Activated CD4-positive, alpha-beta T cell treated with anti-CD3 and anti-CD28 coated beads for 1 hour (primary cell): ENCODE results near the gene HSD17B11.
"Not testable (repeated sequence)": the region's sequence is repeated elsewhere in the genome, so short reads cannot be mapped to it uniquely, and the experiment has no call there.

Experiments
- DNase-seq: peaks from one replicate; pipeline ENCODE4 v3.0.0-alpha.2; 2020

Gene HSD17B11

DNA sequence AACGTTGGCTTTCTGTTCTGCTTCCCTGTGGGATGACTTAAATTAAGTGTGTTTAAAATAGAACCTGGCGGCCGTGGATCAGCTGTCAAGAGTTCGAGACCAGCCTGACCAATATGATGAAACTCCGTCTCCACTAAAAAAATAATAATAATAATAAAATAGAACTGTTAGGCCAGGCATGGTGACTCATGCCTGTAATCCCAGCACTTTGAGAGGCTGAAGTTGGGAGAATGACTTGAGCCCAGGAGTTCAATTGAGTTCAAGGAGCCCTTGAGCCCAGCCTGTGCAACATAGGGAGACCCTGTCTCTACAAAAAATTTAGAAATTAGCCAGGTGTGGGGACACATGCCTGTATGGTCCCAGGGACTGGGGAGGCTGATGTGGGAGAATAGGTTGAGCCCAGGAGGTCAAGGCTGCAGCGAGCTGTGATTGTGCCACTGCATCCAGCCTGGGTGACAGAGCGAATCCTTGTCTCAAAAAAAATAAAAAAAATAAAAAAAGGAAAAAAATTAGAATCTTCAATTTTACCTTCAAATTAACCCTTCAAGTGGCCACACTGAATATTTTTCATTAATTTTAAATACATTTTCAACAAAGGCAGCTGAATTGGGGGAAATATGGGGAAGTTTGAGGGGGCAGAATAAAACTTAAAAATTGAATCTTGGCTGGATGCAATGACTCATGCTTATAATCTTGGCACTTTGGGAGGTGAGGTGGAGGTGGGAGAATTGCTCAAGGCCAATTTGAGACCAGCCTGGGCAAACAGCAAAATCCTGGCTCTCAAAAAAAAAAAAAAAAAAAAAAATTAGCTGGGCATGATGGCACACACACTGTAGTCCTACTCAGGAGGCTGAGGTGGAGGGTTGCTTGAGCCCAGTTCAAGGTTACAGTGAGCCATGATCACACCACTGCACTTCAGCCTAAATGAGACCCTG, 36.6 kb downstream of the HSD17B11 start:
- DNase-seq: no peak

DNA sequence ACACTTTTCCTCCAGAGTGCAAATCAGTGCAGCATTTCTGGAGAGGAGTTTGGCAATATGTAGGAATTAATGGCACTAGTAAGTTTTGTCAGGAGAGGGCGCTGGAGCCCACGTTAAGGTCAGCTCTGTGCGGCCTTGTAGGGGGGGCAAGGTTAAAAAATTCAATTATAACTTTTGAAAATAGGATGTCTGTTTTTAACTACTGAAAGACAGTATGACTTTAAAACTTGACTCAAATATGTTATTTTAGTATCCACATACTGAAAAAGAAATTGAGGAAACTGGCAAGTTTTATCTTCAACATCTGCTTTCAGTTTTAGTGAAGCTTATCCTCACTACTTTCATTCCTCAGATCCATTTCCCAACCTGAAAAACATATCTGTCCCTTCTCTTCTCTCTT, 37.4 kb downstream of the HSD17B11 start:
- DNase-seq: no peak

DNA sequence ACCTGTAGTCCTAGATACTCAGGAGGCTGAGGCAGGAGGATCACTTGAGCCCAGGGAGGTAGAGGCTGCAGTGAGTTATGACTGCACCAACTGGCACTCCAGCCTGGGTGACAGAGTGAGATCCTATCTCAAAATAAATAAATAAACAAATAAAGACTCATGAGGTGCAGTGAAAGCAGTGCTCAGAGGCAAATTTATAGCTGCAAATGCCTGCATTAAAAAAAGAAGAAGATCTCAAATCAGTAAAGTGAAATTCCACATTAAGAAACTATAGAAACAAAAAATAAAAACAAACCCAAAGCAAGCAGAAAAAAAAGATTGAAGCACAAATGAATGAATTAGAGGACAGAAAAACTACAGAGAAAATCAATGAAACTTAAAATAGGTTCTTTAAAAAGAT, 45.8 kb downstream of the HSD17B11 start:
- no peak for DNase-seq

DNA sequence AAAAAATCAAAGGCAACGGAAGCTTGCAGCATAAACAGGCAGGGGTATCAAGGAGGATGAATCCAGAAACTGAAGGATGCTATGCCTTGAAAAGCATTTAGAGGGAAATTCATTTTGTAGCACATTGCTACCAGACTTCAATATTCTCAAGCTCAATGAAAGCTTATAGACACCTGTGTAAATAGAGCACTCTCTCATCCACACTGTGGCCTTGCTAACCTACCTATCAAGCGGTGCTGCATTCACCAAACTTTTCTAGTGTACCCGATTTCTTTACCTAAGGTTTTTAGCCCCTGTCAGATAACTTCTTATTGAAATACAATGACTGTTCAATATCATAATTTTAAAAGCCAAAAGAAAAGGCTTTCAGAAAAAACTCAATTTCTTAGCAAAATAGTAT, 48.1 kb downstream of the HSD17B11 start:
- no peak for DNase-seq

DNA sequence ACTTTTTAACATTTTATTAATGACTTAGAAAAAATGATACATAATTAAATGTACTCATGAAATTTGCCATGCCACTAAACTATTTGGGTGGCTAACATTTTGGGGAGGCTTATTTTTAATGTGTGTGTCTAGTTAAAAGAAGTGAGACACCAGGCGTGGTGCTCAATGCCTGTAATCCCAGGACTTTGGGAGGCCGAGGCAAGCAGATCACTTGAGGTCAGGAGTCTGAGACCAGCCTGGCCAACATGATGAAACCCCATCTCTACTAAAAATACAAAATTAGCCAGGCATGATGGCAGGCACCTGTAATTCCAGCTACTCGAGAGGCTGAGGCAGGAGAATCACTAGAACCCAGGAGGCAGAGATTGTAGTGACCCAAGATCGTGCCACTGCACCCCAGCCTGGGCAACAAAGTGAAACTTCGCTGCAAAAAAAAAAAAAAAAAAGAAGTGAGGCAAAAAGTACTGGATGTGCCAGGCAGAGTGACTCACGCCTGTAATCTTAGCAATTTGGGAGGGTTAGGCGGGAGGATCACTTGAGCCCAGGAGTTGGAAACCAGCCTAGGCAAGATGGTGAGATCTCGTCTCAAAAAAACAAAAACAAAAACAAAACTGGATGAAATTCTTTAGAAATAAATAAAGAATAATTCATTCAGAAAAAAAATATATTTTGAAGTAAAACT, 48.9 kb downstream of the HSD17B11 start:
- not testable (repeated sequence) for DNase-seq

DNA sequence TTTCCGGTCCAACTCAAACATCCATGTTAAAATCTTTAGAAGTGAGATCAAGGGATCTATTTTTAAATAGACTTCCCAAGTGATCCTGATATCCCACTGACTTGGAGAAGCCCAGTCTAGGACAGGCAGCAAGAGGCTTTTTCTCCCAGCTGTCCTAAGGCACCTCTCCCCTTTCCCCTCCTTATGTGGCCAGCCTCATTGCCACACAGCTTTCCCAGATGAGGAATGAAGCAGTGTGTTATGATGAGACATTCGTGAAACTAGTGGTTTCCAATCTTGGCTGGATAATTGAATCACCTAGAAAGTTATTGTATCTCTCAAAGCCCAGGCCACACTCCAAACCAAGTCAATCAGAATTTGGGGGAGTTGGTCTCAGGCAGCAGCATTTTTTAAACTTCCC, 51.5 kb downstream of the HSD17B11 start:
- DNase-seq: no peak

DNA sequence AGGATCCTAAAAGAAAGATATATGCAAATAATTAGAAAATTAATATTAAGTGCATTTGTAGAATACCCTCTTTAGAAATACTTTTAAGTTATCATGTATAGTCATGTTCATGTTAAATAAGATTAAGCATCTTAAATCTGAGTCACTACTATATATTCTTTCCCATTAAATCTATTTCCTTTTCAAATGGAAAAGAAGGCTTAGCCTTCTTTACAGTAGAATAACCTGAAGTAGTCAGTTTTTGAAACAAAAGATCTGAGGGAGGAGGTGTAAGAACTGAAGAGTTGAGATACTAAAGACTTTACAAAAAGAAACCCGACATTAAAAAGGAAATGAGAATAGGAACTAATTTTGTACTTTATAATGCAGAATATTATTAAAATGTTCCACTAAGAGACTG, 53.6 kb downstream of the HSD17B11 start:
- no peak for DNase-seq

DNA sequence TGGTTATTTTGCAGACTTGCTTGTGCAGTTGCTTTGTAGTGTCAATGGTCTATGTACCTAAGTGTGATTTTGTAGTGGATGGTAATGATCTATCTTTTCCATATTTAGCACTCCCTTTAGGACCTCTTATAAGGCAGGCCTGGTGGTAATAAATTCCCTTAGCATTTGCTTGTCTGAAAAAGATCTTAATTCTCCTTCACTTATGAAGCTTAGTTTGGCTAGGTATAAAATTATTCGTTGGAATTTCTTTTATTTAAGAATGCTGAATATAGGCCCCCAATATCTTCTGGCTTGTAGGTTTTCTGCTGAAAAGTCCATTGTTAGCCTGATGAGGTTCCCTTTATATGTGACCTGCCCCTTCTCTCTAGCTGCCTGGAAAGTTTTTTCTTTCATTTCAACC, 57.7 kb downstream of the HSD17B11 start:
- no peak for DNase-seq

DNA sequence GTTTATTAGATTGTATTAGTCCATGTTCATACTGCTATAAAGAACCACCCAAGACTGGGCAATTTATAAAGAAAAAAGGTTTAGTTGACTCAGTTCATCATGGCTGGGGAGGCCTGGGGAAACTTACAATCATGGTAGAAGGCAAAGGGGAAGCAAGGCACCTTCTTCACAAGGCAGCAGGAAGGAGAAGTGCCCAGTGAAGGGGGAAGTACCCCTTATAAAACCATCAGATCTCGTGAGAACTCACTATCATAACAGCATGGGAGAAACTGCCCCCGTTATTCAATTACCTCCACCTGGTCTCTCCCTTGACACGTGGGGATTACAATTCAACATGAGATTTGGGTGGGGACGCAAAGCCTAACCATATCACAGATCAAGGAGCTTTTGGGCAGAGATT, 60.2 kb downstream of the HSD17B11 start:
- DNase-seq: no peak

DNA sequence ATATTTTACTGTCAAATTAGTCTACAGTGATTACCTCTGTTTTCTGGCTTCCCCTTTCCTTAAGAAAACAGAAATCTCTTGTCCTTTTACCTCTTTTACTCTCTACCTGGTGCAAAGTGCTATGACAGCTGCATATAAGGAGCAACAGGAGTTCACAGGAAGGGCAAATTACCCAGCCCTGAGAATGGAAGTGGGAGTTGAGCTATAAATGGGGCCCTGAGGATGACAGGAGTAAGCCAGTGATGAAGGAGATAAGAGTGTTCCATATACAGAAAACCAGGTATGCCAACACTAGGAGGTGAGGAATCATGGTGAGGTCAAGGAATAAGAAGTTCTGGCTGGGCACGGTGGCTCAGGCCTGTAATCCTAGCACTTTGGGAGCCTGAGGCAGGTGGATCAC, 63.9 kb downstream of the HSD17B11 start:
- no peak for DNase-seq

DNA sequence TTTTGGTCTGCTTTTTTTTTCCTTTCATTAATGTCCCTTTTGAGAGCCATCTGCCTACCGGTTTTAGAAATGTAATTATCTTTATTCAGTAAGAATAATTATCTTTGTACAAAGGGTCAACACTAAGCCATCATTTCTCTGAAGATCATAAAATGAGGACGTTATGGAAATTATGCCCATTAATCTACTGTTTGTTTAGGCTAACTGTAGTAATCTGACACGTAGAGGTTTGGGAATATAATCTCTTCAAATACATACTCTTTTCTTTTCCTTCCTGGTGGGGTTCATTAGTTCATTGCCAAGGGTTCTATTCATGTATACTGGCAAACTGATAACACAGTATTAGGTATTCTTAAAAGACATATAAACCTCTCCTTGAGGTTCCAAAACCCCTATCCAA, 64.5 kb downstream of the HSD17B11 start:
- DNase-seq: no peak

DNA sequence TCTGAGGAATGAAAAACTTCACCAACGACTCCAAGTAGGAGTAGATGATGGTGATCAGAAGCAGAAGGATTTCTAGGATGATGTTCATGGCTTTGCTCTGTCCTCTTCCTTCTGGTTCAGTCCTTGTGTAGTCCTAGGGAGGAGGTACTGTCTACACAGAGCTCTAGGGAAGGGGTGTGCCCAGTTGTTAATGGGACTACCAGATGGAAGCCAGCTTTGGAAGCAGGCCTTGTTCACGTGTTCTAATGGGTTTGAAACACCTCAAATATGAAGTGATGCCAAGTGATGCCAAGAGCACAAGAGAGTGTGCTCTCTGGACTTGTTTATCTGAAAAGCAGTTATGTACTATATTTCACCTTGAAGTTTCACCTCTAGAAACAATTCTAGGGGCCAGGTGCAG, 68.2 kb downstream of the HSD17B11 start, which contains the start of gene HSD17B13:
Gene HSD17B13 (minus strand): TSS at position 129 of the 400 bp plus-strand sequence. CDS start 41 bp downstream, at position 88.
- DNase-seq: no peak

DNA sequence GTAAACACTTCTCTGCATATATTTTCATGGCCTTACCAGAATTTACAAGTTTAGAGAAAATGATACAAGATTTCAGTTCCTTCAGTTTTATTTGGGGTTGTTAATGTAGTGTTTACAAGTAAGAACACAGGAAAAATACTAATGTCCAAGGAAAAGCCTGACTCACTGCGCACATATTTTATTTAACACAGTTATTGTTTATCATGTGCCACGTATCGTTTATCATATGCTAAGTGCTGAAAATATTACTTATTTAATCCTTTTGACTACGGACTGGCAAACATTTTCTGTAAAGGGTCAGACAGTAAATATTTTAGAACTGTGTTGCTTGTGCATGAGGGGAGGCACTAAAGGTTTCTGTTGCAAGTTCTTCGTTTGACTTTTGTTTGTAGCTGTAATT, 69.1 kb downstream of the HSD17B11 start:
- no peak for DNase-seq

DNA sequence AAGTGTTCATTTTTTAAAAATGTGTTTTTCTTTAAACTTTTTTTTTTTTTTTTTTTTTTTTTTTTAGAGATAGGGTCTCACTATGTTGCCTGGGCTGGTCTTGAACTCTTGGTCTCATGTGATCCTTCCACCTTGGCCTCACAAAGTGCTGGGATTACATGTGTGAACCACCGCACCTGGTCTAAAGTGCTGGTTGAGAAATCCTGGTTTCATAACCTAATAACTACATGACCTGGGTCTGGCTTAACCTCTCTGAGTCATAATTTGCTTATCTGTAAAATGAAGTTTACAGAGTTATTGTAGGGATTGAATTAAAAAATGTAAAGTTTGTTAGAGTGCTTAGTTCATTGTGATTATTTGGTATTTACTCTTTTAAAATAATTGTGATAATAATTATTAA, 73.5 kb downstream of the HSD17B11 start:
- no peak for DNase-seq

DNA sequence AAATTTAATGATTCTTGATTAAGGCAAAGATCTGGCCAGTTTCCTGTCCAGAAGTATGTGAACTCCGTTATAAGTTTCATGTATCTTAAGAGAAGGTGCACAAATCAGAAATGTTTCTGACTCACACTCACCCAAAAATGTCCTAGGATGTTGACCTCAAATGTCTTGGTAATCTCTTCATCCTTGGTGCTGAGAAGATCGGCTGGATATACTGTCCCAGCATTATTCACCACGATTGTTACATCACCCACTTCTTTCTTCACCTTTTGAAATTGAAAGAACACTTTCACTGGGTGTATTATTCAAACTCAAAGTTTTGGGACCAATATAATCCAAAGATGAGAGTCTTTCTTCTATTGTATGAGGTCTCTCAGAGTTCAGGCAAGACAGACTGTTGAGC, 74.0 kb downstream of the HSD17B11 start:
- no peak for DNase-seq

DNA sequence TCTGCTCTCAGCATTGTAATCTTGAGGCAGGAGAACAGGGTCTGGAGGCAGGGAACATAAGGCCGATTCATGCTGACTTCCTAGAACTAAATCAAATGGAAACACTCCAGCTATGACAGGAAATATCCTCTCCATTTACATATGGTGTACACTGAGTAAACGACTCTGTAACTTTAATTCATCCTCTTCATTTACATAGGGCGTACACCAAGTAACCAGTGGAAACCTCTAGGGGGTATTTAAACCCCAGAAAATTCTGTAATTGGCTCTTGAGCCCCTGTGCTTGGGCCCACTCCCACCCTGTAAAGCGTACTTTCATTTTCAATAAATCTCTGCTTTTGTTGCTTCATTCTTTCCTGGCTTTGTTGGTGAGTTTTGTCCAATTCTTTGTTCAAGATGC, 76.0 kb downstream of the HSD17B11 start:
- DNase-seq: not testable (repeated sequence)

DNA sequence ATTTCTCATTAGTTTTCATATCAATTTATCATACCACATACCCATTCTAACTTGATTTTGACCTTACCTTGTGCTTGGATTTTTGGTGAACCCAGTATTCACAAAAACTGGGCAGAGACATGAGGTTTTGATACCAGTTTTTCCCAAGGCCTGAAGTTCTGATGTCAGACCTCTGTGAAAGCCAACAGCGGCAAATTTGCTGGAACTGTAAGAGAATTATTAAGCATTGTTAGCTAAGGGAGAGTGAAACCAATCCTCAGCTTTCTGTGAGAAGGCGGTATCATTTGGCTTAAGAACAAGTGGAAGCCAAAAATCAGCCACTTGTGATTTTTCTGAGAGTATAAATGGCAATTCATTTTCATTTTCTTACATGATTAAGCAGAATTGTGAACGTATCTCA, 77.2 kb downstream of the HSD17B11 start:
- DNase-seq: no peak

DNA sequence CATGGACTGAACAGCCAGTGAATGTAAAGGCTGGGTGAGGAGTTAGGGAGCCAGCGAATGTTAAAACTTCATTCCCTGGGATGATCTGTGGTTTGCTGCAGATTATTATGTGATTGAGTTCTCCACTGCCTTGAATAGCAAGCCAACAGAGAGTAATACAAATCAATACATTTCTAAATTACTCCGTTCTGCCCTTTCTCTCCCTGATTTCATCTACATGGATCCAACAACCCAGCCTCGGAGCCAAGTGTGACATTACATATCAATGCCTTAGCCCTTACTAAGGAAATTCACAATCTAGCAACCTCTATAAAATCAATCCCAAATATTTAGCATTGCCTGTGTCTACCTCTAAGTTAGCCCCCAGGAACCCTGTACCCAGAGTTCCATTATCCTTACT, 79.3 kb downstream of the HSD17B11 start:
- DNase-seq: no peak

DNA sequence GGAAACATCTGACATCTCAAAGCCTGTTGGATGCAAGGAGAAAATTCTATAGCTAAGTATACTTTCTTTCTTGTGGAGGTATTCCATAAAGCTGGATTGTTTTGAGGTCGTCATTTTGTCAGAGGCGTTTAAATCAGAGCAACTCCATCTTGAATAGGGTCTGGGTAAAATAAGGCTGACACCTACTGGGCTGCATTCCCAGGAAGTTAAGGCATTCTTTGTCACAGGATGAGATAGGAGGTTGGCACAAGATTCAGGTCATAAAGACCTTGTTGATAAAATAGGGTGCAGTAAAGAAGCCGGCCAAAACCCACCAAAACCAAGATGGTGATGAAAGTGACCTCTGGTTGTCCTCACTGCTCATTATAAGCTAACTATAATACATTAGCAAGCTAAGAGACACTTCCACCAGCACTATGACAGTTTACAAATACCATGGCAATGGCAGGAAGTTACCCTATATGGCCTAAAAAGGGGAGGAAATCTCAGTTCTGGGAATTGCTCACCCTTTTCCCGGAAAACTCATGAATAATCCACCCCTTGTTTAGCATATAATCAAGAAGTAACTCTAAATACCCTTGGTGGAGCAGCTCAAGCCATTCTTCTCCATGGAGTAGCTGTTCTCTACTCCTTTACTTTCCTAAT, 80.2 kb downstream of the HSD17B11 start:
- DNase-seq: no peak

DNA sequence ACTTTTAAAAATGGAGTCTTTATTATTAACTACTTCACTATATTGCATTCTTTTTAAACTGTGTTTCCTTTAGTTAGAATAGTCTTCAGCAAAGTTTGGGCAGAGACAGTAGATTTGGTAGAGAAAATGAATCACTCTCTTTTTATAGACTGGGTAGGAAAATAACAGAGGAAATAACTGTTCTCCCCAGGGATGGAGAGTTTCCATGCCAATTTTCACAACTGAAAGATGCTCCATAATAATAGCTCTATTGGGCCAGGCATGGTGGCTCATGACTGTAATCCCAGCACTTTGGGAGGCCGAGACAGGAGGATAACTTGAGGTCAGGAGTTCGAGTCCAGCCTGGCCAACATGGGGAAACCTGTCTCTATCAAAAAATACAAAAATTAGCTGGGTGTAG, 81.4 kb downstream of the HSD17B11 start:
- DNase-seq: no peak

DNA sequence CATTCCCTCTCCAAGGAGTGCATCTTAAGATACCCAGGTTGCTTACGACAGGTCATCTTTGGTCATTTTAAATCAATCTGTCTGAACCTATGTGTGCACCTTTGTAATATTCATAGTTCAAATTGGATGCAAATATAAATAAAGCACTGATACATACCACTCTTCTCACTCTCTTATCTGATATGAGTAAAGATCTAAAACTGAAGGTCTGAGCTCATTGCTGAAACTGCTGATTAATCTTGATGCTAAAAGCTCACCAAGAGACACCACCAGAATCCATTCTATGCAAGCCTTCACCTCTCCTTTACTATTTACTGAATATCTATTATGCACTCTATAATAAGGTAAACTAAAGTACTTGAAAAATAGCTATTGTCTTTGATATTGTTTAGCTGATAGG, 84.9 kb downstream of the HSD17B11 start:
- DNase-seq: no peak

DNA sequence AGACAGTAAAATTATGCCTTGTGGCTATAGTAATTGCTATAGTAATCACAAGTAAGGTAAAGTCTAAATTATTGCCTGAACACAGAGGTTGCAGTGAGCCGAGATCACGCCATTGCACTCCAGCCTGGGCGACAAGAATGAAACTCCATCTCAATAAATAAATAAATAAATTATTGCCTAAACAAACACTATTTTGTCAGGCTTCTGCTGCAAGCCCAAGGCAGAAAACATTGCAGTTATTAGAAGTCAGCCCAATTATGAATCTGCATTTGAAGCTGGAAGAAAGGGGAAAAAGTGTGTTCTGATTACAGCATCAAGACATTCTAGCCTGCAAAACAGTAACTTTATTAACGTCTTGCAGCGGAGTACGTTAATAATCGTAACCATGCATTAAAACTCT, 85.4 kb downstream of the HSD17B11 start:
- DNase-seq: no peak

DNA sequence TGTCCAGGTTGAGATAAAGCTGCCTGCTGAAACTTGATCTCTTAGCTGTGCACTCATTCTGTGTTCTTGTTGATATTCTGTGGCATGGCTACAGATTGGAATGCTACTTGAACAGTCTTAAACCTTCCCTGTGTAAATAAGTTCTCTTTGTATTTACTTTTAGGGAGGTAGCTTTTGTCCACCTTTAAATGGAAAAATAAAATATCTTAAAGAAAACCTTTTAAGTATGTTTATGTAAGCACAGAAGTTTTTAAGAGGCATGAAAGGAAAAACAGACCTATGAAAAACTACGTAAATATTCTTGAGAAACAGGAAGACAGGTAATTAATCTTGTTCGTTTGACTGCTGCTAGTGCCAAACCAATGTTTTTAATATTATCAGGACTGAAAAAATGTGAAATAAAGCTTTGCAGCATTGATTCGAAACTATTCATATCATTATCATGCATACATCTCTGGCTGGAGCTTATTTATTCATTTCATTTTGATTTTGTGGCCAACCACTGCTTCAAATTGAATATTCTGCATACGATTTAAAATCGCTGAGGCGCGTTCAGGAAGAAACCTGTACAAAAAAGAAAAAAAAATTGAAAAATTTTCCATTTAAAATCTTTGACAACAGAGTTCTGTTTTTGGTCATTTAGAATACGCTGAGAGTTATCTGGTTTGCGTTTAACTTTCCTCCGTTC, 86.1 kb downstream of the HSD17B11 start:
- DNase-seq: no peak
